ENCODE measurements around the gene TRIM41. TPM values are rescaled to one million over a fixed set of nuclear protein-coding genes. Genes with fewer than 3 reads are reported as not detected.
"Not testable (repeated sequence)": the region's sequence is repeated elsewhere in the genome, so short reads cannot be mapped to it uniquely, and the experiment has no call there.

Gene TRIM41
- total and polyA plus RNA-seq, 9 of the 15 experiments (the other 6 are each of a cell fraction or from before 2014, with no cell fraction given): 1.8 to 47.6 (median 20.9) TPM

GRCh38 chr5:181212934-181213333 lies 10.1 kb upstream of the TRIM41 start:
- H3K27ac ChIP-seq (ENCODE audit: extremely low read depth, low read depth, low read length): no peak overlapping the region
- 75% methylated on average over 2 of the region's 2 CpGs for WGBS (ENCODE audit: insufficient coverage, low coverage, missing lambda C conversion rate)
- no peaks in the 10 kb centered on the region for H3K9me1 ChIP-seq (ENCODE audit: control insufficient read depth, insufficient read depth, low read length)
- H3K27me3 ChIP-seq (ENCODE audit: control insufficient read depth in 2 of 2, insufficient read depth in 2 of 2, low read length in 2 of 2): no peaks in the 10 kb centered on the region
- H3K9ac ChIP-seq (ENCODE audit: insufficient read depth in 1 of 2, low read depth in 2 of 2, low read length in 2 of 2): peak overlapping the region in 1 of 2 experiments; percentile 27; a peak in 1 of 4 replicates
- 0 out of 2 replicates have a peak overlapping the region, but pooled peaks have one; percentile 27 for H2AFZ ChIP-seq (ENCODE audit: low read depth, low read length)
- intact Hi-C loops (cut with micrococcal nuclease) (no loop called here), in situ Hi-C loops (cut with MboI) (no loop called here)
- peaks cover 12 to 17% of the 10 kb centered on the region in 2 experiments; a peak in 4 of 5 replicates for H3K4me1 ChIP-seq (replicated peaks in 1 of 2; ENCODE audit: control insufficient read depth in 2 of 2, insufficient read depth in 2 of 2, low read length in 2 of 2)
- ATAC-seq (no peak), FAIRE-seq (no peak), DNase-seq (ENCODE audit: extremely low read depth in 1 of 4, low spot score in 3 of 4) (no peak)
- H3K9me3 ChIP-seq (replicated peaks; ENCODE audit: control insufficient read depth, insufficient read depth, low read depth, low read length): no peaks in the 10 kb centered on the region
- ChIA-PET POLR2A (no interaction called here), CTCF (ENCODE audit: low intra/inter-chr PET ratio) (no interaction called here)
- no peak overlapping the region for H3K4me3 ChIP-seq
- H3K4me2 ChIP-seq (ENCODE audit: insufficient read depth, low read length): no peak overlapping the region
- TF ChIP-seq ZHX1 (conservative IDR thresholded peaks at IDR 0.05; ENCODE audit: low read length): no peak
- no TSS peak for BruUV-seq (replicated peaks)
- no peaks in the 10 kb centered on the region for H4K20me1 ChIP-seq (replicated peaks; ENCODE audit: control insufficient read depth, insufficient read depth, low read length)
- no peaks in the 10 kb centered on the region for H3K79me2 ChIP-seq (ENCODE audit: control insufficient read depth, insufficient read depth, low read length)
- no peaks in the 10 kb centered on the region for H3K36me3 ChIP-seq (ENCODE audit: control insufficient read depth, insufficient read depth, low read length)

GRCh38 chr5:181214249-181214648 lies 8.8 kb upstream of the TRIM41 start:
- H3K9ac ChIP-seq (ENCODE audit: insufficient read depth in 1 of 2, low read depth in 2 of 2, low read length in 2 of 2); CTCF ChIA-PET (ENCODE audit: low intra/inter-chr PET ratio); intact Hi-C loops (cut with micrococcal nuclease); DNase-seq (ENCODE audit: extremely low read depth in 1 of 4, low spot score in 3 of 4); H3K36me3 ChIP-seq (ENCODE audit: control insufficient read depth, insufficient read depth, low read length); in situ Hi-C loops (cut with MboI); POLR2A ChIA-PET; BruUV-seq (replicated peaks); FAIRE-seq; H3K27ac ChIP-seq (ENCODE audit: extremely low read depth, low read depth, low read length); H3K9me3 ChIP-seq (replicated peaks; ENCODE audit: control insufficient read depth, insufficient read depth, low read depth, low read length); H2AFZ ChIP-seq (ENCODE audit: low read depth, low read length); H4K20me1 ChIP-seq (replicated peaks; ENCODE audit: control insufficient read depth, insufficient read depth, low read length); H3K27me3 ChIP-seq (ENCODE audit: control insufficient read depth in 2 of 2, insufficient read depth in 2 of 2, low read length in 2 of 2); H3K4me2 ChIP-seq (ENCODE audit: insufficient read depth, low read length); H3K4me3 ChIP-seq; H3K9me1 ChIP-seq (ENCODE audit: control insufficient read depth, insufficient read depth, low read length); H3K79me2 ChIP-seq (ENCODE audit: control insufficient read depth, insufficient read depth, low read length); ATAC-seq: not testable (repeated sequence)
- TF ChIP-seq ZNF384 (IDR thresholded peaks at IDR 0.05; ENCODE audit: low read depth, low read length): 0 out of 2 replicates have a peak, but pooled peaks have one; percentile 42
- WGBS (ENCODE audit: insufficient coverage, low coverage, missing lambda C conversion rate): 85% methylated on average over 5 of the region's 10 CpGs
- H3K4me1 ChIP-seq (replicated peaks in 1 of 2; ENCODE audit: control insufficient read depth in 2 of 2, insufficient read depth in 2 of 2, low read length in 2 of 2): peaks cover 13 to 14% of the 10 kb centered on the region in 2 experiments; a peak in 4 of 5 replicates

All from K562 (cell line).